Astrocyte (in vitro differentiated cells and primary cell): ENCODE measurements around the gene C20orf204. TPM values are rescaled to one million over a fixed set of nuclear protein-coding genes. Genes with fewer than 3 reads are reported as not detected.

Experiments used
- DNase-seq: peaks from one replicate; pipeline ENCODE4 v3.0.0-alpha.2; 2010; ENCODE audit warnings: low read depth
- FAIRE-seq: peaks from 2 replicates; lab custom pipeline; 2011; peaks lifted over from hg19 to GRCh38; lab: Jason Lieb, UNC
- H2AFZ ChIP-seq: 2 replicates; pipeline ENCODE4 v1.6.0; 2012; ENCODE audit warnings: low read depth, low read length, inconsistent platforms
- H3K27ac ChIP-seq: 2 replicates; pipeline ENCODE4 v1.5.1; 2011; ENCODE audit warnings: low read depth, low read length, inconsistent platforms
- H3K27me3 ChIP-seq: 2 replicates; pipeline ENCODE4 v1.6.0; 2011; ENCODE audit warnings: low read length, inconsistent platforms; ENCODE audit not compliant: insufficient read depth
- H3K36me3 ChIP-seq: 2 replicates; pipeline ENCODE4 v1.5.1; 2011; ENCODE audit warnings: low read length, inconsistent platforms; ENCODE audit not compliant: insufficient read depth
- H3K4me1 ChIP-seq: 2 replicates; pipeline ENCODE4 v1.5.1; 2011; ENCODE audit warnings: low read length, inconsistent platforms; ENCODE audit not compliant: insufficient read depth
- H3K4me2 ChIP-seq: 2 replicates; pipeline ENCODE4 v1.6.0; 2012; ENCODE audit warnings: low read length, inconsistent platforms
- H3K4me3 ChIP-seq: 2 replicates; pipeline ENCODE4 v1.5.1; 2011; ENCODE audit warnings: low read depth, mild to moderate bottlenecking, low read length, inconsistent platforms; ENCODE audit not compliant: insufficient read depth
- H3K79me2 ChIP-seq: 2 replicates; pipeline ENCODE4 v1.6.0; 2012; ENCODE audit warnings: mild to moderate bottlenecking, low read length, inconsistent platforms; ENCODE audit not compliant: insufficient read depth
- H3K9ac ChIP-seq: 2 replicates; pipeline ENCODE4 v1.6.0; 2012; ENCODE audit warnings: mild to moderate bottlenecking, low read length, inconsistent platforms
- H3K9me3 ChIP-seq: 2 replicates; pipeline ENCODE4 v1.5.1; 2012; ENCODE audit warnings: low read depth, mild to moderate bottlenecking, low read length, inconsistent platforms; ENCODE audit not compliant: insufficient read depth
- H4K20me1 ChIP-seq: 2 replicates; pipeline ENCODE4 v1.6.0; 2012; ENCODE audit warnings: low read length, inconsistent platforms; ENCODE audit not compliant: insufficient read depth
- H3K27ac Mint-ChIP-seq: one replicate; pipeline ENCODE4 v1.8.0; 2021; ENCODE audit warnings: mild to moderate bottlenecking, mixed read lengths; ENCODE audit not compliant: unreplicated experiment
- H3K27me3 Mint-ChIP-seq: one replicate; pipeline ENCODE4 v1.8.0; 2021; ENCODE audit warnings: low read depth, mixed read lengths; ENCODE audit not compliant: unreplicated experiment
- H3K36me3 Mint-ChIP-seq: one replicate; pipeline ENCODE4 v1.8.0; 2021; ENCODE audit warnings: low read depth, mixed read lengths; ENCODE audit not compliant: unreplicated experiment
- H3K4me1 Mint-ChIP-seq: one replicate; pipeline ENCODE4 v1.8.0; 2021; ENCODE audit warnings: low read depth, mixed read lengths; ENCODE audit not compliant: unreplicated experiment
- H3K4me3 Mint-ChIP-seq: one replicate; pipeline ENCODE4 v1.8.0; 2021; ENCODE audit warnings: mild to moderate bottlenecking, moderate library complexity, mixed read lengths; ENCODE audit not compliant: unreplicated experiment
- H3K9me3 Mint-ChIP-seq: one replicate; pipeline ENCODE4 v1.8.0; 2021; ENCODE audit warnings: mild to moderate bottlenecking, mixed read lengths; ENCODE audit not compliant: unreplicated experiment
- EZH2 ChIP-seq: IDR thresholded peaks from 2 replicates; pipeline ENCODE4 v1.6.1; 2012; ENCODE audit warnings: mild to moderate bottlenecking, low read length, inconsistent platforms; ENCODE audit not compliant: insufficient read depth
- total RNA-seq: library from RNA; stranded (reverse); gene quantifications from 2 replicates; pipeline ENCODE4 v1.2.1, GENCODE V29; 2021
- TF ChIP-seq, protein P1 (sequence below): IDR thresholded peaks from 2 replicates; pipeline ENCODE4 v1.5.1; 2011; ENCODE audit warnings: low read depth, mild to moderate bottlenecking, inconsistent platforms, low read length, moderate library complexity; ENCODE audit not compliant: insufficient read depth

Gene C20orf204
- total RNA-seq, 1 donor from 2014 or later = 0.75 TPM

DNA sequence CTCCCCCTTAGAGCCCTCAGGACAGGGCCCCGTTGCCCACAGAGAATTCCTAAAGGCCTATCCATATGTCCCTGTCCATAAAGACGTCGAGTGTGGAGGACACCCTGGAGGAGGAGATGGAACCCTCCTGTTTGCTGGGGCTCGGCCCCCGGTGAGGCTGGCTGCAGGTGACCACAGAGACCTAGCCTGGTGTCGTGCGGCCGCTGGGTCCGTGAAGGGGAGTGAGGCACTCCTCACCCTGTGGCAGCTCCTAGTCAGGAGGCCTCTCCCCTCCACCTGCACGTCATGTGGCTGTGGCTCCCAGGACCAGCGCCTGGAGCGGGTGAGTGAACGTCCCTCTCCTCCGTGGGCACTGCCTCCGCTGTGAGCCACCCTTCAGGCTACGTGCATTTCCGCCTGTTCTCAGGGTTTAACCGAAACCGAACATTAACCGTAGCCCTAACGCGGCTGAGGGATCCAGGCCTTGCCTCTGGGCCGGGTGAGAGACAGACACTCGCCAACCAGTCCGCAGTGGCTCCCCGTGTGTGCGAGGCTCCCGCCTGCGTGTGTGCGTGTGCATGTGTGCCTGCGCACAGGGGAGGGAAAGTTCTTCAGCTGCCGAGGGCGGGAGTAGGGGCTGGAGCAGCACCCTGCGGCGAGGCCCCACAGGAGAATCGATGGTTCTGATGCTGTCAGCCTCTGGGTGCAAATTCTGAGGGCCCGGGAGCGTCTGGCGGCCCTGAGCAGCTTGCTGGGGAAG, 21.1 kb downstream of the C20orf204 start:
- Histone ChIP-seq H3K9ac (no peak overlapping the region), H3K4me2 (no peak overlapping the region), H3K36me3 (no peaks in the 10 kb centered on the region), H3K4me1 (peaks cover 11% of the 10 kb centered on the region), H4K20me1 (no peaks in the 10 kb centered on the region), H3K9me3 (no peaks in the 10 kb centered on the region), H3K4me3 (no peak overlapping the region), H3K27ac (no peak overlapping the region), H3K79me2 (no peaks in the 10 kb centered on the region), H2AFZ (no peak overlapping the region), H3K27me3 (peaks cover 11% of the 10 kb centered on the region)
- Mint-ChIP-seq H3K36me3 (no peaks in the 10 kb centered on the region), H3K4me3 (no peak overlapping the region), H3K27ac (peak overlapping the region; percentile 26), H3K4me1 (peaks cover 6% of the 10 kb centered on the region), H3K27me3 (peaks cover 15% of the 10 kb centered on the region), H3K9me3 (no peaks in the 10 kb centered on the region)
- FAIRE-seq (no peak), DNase-seq (no peak)
- no peak for TF ChIP-seq EZH2
- TF ChIP-seq, protein P1, sequence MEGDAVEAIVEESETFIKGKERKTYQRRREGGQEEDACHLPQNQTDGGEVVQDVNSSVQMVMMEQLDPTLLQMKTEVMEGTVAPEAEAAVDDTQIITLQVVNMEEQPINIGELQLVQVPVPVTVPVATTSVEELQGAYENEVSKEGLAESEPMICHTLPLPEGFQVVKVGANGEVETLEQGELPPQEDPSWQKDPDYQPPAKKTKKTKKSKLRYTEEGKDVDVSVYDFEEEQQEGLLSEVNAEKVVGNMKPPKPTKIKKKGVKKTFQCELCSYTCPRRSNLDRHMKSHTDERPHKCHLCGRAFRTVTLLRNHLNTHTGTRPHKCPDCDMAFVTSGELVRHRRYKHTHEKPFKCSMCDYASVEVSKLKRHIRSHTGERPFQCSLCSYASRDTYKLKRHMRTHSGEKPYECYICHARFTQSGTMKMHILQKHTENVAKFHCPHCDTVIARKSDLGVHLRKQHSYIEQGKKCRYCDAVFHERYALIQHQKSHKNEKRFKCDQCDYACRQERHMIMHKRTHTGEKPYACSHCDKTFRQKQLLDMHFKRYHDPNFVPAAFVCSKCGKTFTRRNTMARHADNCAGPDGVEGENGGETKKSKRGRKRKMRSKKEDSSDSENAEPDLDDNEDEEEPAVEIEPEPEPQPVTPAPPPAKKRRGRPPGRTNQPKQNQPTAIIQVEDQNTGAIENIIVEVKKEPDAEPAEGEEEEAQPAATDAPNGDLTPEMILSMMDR = no peak

DNA sequence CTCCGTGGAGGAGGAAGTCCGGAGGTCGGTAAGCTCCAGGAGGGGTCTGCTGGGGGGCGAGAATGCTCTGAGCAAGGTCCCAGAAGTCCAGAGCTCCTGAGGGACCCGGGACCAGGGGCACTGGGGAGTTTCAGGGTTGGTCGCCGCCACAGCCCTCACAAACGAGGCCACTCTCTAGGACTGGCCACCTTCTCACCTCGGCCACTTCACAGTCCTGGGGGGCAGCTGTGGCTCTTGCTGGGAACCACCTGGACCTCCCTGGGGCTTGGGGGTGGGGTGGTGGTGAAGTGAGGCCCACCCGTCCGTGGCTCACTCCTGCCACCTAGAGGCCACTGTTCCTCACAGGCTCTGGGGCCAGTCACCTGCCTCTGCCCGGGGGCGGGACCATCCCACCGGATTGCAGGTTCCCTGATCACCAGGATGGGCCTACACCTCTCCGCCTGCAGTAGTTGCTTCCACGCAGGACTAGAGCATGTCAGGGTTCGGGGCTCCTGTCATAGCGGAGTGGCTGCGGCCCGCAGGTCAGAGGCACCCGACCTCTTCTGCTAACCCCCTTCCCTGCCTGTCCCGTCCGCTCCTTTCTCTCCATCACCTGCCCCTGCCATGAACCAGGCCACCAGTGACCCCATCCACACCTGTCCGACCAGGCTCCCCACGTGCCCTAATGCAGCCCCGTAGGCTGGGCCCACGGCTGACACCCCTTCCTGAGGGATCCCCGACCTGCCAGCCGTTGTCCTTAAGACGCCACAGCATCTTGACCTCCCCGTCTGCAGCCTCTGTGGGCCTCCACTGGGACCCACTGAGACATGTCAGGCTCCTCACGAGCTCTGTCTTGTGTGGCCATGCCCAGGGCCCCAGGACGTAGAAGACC, 21.9 kb downstream of the C20orf204 start:
- H3K9me3 ChIP-seq = no peaks in the 10 kb centered on the region
- peaks cover 8% of the 10 kb centered on the region for H3K27me3 ChIP-seq
- peaks cover 10% of the 10 kb centered on the region for H3K27me3 Mint-ChIP-seq
- FAIRE-seq = no peak
- H3K4me3 Mint-ChIP-seq = no peak overlapping the region
- no peaks in the 10 kb centered on the region for H3K9me3 Mint-ChIP-seq
- H4K20me1 ChIP-seq = no peaks in the 10 kb centered on the region
- H3K36me3 Mint-ChIP-seq = no peaks in the 10 kb centered on the region
- H3K79me2 ChIP-seq = no peaks in the 10 kb centered on the region
- no peak overlapping the region for H3K27ac ChIP-seq
- no peak overlapping the region for H2AFZ ChIP-seq
- H3K4me1 Mint-ChIP-seq = peaks cover 6% of the 10 kb centered on the region
- no peak overlapping the region for H3K4me3 ChIP-seq
- peak overlapping the region; percentile 3 for H3K4me2 ChIP-seq
- no peak overlapping the region for H3K9ac ChIP-seq
- H3K4me1 ChIP-seq = peaks cover 18% of the 10 kb centered on the region
- DNase-seq = no peak
- no peak for TF ChIP-seq EZH2
- TF ChIP-seq, protein P1 = peak; percentile 53
- H3K27ac Mint-ChIP-seq = peak overlapping the region; percentile 26
- H3K36me3 ChIP-seq = no peaks in the 10 kb centered on the region
